Measurements from ENCODE around the gene ACTR6. TPM values are rescaled to one million over a fixed set of nuclear protein-coding genes. Genes with fewer than 3 reads are reported as not detected.
"Not testable (repeated sequence)": the region's sequence is repeated elsewhere in the genome, so short reads cannot be mapped to it uniquely, and the experiment has no call there.

The ACTR6 gene
- total and polyA plus RNA-seq, 2 of the 4 experiments (the other 2 are of a cell fraction): 9.7 to 10.2 TPM

- Histone ChIP-seq H2BK20ac (ENCODE audit: low read depth, low read length) (no peak overlapping the region), H3K27me3 (ENCODE audit: control insufficient read depth, insufficient read depth, low read length) (no peaks in the 10 kb centered on the region), H2BK5ac (ENCODE audit: low read depth, low read length, poor library complexity, severe bottlenecking) (no peak overlapping the region), H2BK120ac (ENCODE audit: low read depth, low read length) (no peak overlapping the region), H4K5ac (ENCODE audit: low read depth, low read length) (no peak overlapping the region), H2BK15ac (ENCODE audit: low read depth, low read length) (no peak overlapping the region), H3K23ac (ENCODE audit: low read depth, low read length) (no peak overlapping the region), H3K18ac (ENCODE audit: low read depth, low read length) (no peak overlapping the region), H2AK9ac (replicated peaks; ENCODE audit: low read depth, low read length, poor library complexity) (no peak overlapping the region), H3K4me3 (ENCODE audit: insufficient read depth, low read depth, low read length) (no peak overlapping the region), H2AFZ (replicated peaks; ENCODE audit: low read length, poor library complexity) (no peak overlapping the region), H4K91ac (ENCODE audit: insufficient read depth, low read depth, low read length) (no peak overlapping the region), H3K9ac (ENCODE audit: low read depth, low read length) (no peak overlapping the region), H3K79me1 (ENCODE audit: low read depth in 1 of 2, low read length in 2 of 2) (no peaks in the 10 kb centered on the region), H3K9me3 (ENCODE audit: control insufficient read depth, insufficient read depth, low read length) (no peaks in the 10 kb centered on the region), H3K27ac (ENCODE audit: insufficient read depth, low read length) (no peak overlapping the region), H3K56ac (ENCODE audit: extremely low read depth, insufficient read depth, low read length) (no peak overlapping the region), H4K20me1 (ENCODE audit: insufficient read depth, low read length) (no peaks in the 10 kb centered on the region), H3K36me3 (ENCODE audit: control insufficient read depth, insufficient read depth, low read length) (no peaks in the 10 kb centered on the region), H3K4me1 (ENCODE audit: control insufficient read depth, insufficient read depth, low read length) (no peaks in the 10 kb centered on the region), H4K8ac (ENCODE audit: low read depth in 2 of 2, low read length in 2 of 2) (no peak overlapping the region), H3K14ac (replicated peaks; ENCODE audit: low read depth, low read length) (no peak overlapping the region), H3K9me1 (ENCODE audit: insufficient read depth, low read length) (no peaks in the 10 kb centered on the region), H2AK5ac (ENCODE audit: low read depth, low read length) (no peak overlapping the region), H3K4ac (ENCODE audit: low read depth, low read length) (no peak overlapping the region), H3K4me2 (ENCODE audit: low read depth, low read length) (no peak overlapping the region)
- intact Hi-C loops (cut with micrococcal nuclease) (no loop called here), in situ Hi-C loops (cut with MboI; ENCODE audit: low sequenced_read_pairs) (no loop called here), dilution Hi-C loops (cut with HindIII; ENCODE audit: low sequenced_read_pairs, unreplicated experiment) (no loop called here)
- no peak for DNase-seq
- no TSS peak for BruUV-seq (replicated peaks)
- no peak for ATAC-seq (ENCODE audit: low read depth)
- POLR2A ChIA-PET (ENCODE audit: unreplicated experiment): no interaction called here
- CTCF ChIA-PET: interaction anchor here (1.0 to 1.7 kb wide), 2 partner anchors 10 to 11 kb away, joined by 3 to 4 read pairs; no protein-coding TSS in a partner anchor
- TF ChIP-seq USF2 (IDR thresholded peaks at IDR 0.05; ENCODE audit: low read depth, low read length) (no peak), MAFK (IDR thresholded peaks at IDR 0.05; ENCODE audit: low read depth, low read length) (no peak), CHD1 (IDR thresholded peaks at IDR 0.05; ENCODE audit: low read depth, low read length) (no peak), MAZ (IDR thresholded peaks at IDR 0.05; ENCODE audit: borderline replicate concordance, low read depth, low read length) (no peak)
Measured at GRCh38 chr12:100174495-100174894, 26.1 kb upstream of the ACTR6 start.

- H3K4me1 ChIP-seq (ENCODE audit: control insufficient read depth, insufficient read depth, low read length); H3K9me1 ChIP-seq (ENCODE audit: insufficient read depth, low read length); BruUV-seq (replicated peaks); H2BK15ac ChIP-seq (ENCODE audit: low read depth, low read length); H3K23ac ChIP-seq (ENCODE audit: low read depth, low read length); H3K36me3 ChIP-seq (ENCODE audit: control insufficient read depth, insufficient read depth, low read length); H3K9ac ChIP-seq (ENCODE audit: low read depth, low read length); H2AFZ ChIP-seq (replicated peaks; ENCODE audit: low read length, poor library complexity); POLR2A ChIA-PET (ENCODE audit: unreplicated experiment); H3K18ac ChIP-seq (ENCODE audit: low read depth, low read length); DNase-seq; H3K56ac ChIP-seq (ENCODE audit: extremely low read depth, insufficient read depth, low read length); CTCF ChIA-PET; H3K4me3 ChIP-seq (ENCODE audit: insufficient read depth, low read depth, low read length); H4K5ac ChIP-seq (ENCODE audit: low read depth, low read length); intact Hi-C loops (cut with micrococcal nuclease); H2BK120ac ChIP-seq (ENCODE audit: low read depth, low read length); H4K91ac ChIP-seq (ENCODE audit: insufficient read depth, low read depth, low read length); H3K9me3 ChIP-seq (ENCODE audit: control insufficient read depth, insufficient read depth, low read length); H4K20me1 ChIP-seq (ENCODE audit: insufficient read depth, low read length); in situ Hi-C loops (cut with MboI; ENCODE audit: low sequenced_read_pairs); H3K79me1 ChIP-seq (ENCODE audit: low read depth in 1 of 2, low read length in 2 of 2); H3K4me2 ChIP-seq (ENCODE audit: low read depth, low read length); H4K8ac ChIP-seq (ENCODE audit: low read depth in 2 of 2, low read length in 2 of 2); H2BK20ac ChIP-seq (ENCODE audit: low read depth, low read length); H2AK5ac ChIP-seq (ENCODE audit: low read depth, low read length); H3K4ac ChIP-seq (ENCODE audit: low read depth, low read length); H3K14ac ChIP-seq (replicated peaks; ENCODE audit: low read depth, low read length); dilution Hi-C loops (cut with HindIII; ENCODE audit: low sequenced_read_pairs, unreplicated experiment); H2AK9ac ChIP-seq (replicated peaks; ENCODE audit: low read depth, low read length, poor library complexity); ATAC-seq (ENCODE audit: low read depth); H3K27me3 ChIP-seq (ENCODE audit: control insufficient read depth, insufficient read depth, low read length); H3K27ac ChIP-seq (ENCODE audit: insufficient read depth, low read length); H2BK5ac ChIP-seq (ENCODE audit: low read depth, low read length, poor library complexity, severe bottlenecking): not testable (repeated sequence)
- WGBS, 2 experiments (ENCODE audit: extremely low coverage in 2 of 2, insufficient read length in 1 of 2): 94% methylated on average over 4 of the region's 8 CpGs; no CpG with 5 or more reads in 1 of the 2 experiments
Measured at GRCh38 chr12:100176493-100176892, 24.1 kb upstream of the ACTR6 start.

Measured in IMR-90 (cell line).